IPS-15b (cell line): ENCODE results near the gene EGFL7.

ENCODE experiments used
- H3K27me3 ChIP-seq: one replicate; pipeline ENCODE4 v1.6.1; 2013; ENCODE audit warnings: low read length; ENCODE audit not compliant: control insufficient read depth, insufficient read depth
- H3K36me3 ChIP-seq: one replicate; pipeline ENCODE4 v1.6.1; 2013; ENCODE audit warnings: low read length; ENCODE audit not compliant: control insufficient read depth, insufficient read depth
- H3K4me1 ChIP-seq: one replicate; pipeline ENCODE4 v1.6.1; 2013; ENCODE audit warnings: mild to moderate bottlenecking, low read length; ENCODE audit not compliant: control insufficient read depth, insufficient read depth
- H3K4me3 ChIP-seq: one replicate; pipeline ENCODE4 v1.5.1; 2013; ENCODE audit warnings: low read depth, low read length
- H3K9ac ChIP-seq: one replicate; pipeline ENCODE4 v1.6.1; 2013; ENCODE audit warnings: low read depth, mild to moderate bottlenecking, low read length
- H3K9me3 ChIP-seq: one replicate; pipeline ENCODE4 v1.6.1; 2013; ENCODE audit warnings: mild to moderate bottlenecking, low read length; ENCODE audit not compliant: control insufficient read depth, insufficient read depth

Gene EGFL7

GRCh38 chr9:136659861-136660784, 2.6 kb upstream of the EGFL7 start:
- no peak overlapping the region for H3K4me3 ChIP-seq
- H3K9ac ChIP-seq = no peak overlapping the region
- no peaks in the 10 kb centered on the region for H3K4me1 ChIP-seq
- no peaks in the 10 kb centered on the region for H3K27me3 ChIP-seq
- no peaks in the 10 kb centered on the region for H3K9me3 ChIP-seq
- no peaks in the 10 kb centered on the region for H3K36me3 ChIP-seq

- no peaks in the 10 kb centered on the region for H3K36me3 ChIP-seq
- H3K9me3 ChIP-seq = no peaks in the 10 kb centered on the region
- H3K4me3 ChIP-seq = no peak overlapping the region
- no peaks in the 10 kb centered on the region for H3K27me3 ChIP-seq
- no peak overlapping the region for H3K9ac ChIP-seq
- no peaks in the 10 kb centered on the region for H3K4me1 ChIP-seq
These were observed 1.7 kb upstream of the EGFL7 start for GRCh38 chr9:136660971-136661550.

- no peaks in the 10 kb centered on the region for H3K36me3 ChIP-seq
- H3K9me3 ChIP-seq = no peaks in the 10 kb centered on the region
- H3K27me3 ChIP-seq = no peaks in the 10 kb centered on the region
- no peaks in the 10 kb centered on the region for H3K4me1 ChIP-seq
- H3K9ac ChIP-seq = no peak overlapping the region
- H3K4me3 ChIP-seq = no peak overlapping the region
These were observed 933 bp upstream of the EGFL7 start for GRCh38 chr9:136661641-136662325.

- no peaks in the 10 kb centered on the region for H3K9me3 ChIP-seq
- H3K4me3 ChIP-seq = no peak overlapping the region
- no peak overlapping the region for H3K9ac ChIP-seq
- no peaks in the 10 kb centered on the region for H3K36me3 ChIP-seq
- H3K4me1 ChIP-seq = no peaks in the 10 kb centered on the region
- H3K27me3 ChIP-seq = no peaks in the 10 kb centered on the region
These were observed 425 bp upstream of the EGFL7 start for GRCh38 chr9:136662326-136662655.

- no peaks in the 10 kb centered on the region for H3K4me1 ChIP-seq
- H3K9ac ChIP-seq = no peak overlapping the region
- H3K27me3 ChIP-seq = no peaks in the 10 kb centered on the region
- H3K36me3 ChIP-seq = no peaks in the 10 kb centered on the region
- no peaks in the 10 kb centered on the region for H3K9me3 ChIP-seq
- H3K4me3 ChIP-seq = no peak overlapping the region
These were observed 1.5 kb downstream of the EGFL7 start for GRCh38 chr9:136664000-136664915.

DNA sequence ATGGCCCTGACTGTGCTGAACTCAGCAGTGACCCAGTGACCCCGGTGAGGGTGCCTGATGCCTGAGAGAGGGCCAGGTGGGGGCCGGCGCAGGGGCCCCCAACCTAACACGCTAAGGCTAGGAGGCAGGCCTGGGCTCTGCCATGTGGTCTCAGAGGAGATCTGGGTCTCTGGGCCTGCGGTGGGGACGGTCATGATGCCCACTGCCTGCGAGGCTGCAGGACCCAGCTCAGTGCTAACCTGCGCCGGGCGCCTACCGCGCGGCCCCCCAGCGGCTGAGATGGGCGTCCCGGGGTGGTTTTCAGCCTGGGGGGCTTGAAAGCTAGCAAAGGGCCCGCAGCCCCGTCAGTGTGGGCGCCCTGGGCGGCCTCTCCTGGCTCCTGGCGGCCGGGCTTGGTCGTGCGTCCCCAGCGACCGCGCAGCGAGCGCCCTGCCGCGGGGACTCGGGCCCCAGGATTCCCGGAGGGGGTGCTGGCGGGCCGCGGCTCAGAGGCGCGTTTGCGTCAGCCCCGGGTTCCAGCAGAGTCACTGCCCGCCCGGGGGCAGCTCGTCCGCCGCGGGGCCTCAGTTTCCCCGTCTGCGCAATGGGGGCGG, 2.5 kb downstream of the EGFL7 start:
- H3K4me3 ChIP-seq = peak overlapping the region; percentile 37
- H3K27me3 ChIP-seq = no peaks in the 10 kb centered on the region
- H3K4me1 ChIP-seq = no peaks in the 10 kb centered on the region
- H3K36me3 ChIP-seq = peaks cover 2% of the 10 kb centered on the region
- H3K9ac ChIP-seq = peak overlapping the region; percentile 12
- no peaks in the 10 kb centered on the region for H3K9me3 ChIP-seq

- Histone ChIP-seq H3K36me3 (peaks cover 2% of the 10 kb centered on the region), H3K4me3 (no peak overlapping the region), H3K9ac (no peak overlapping the region), H3K27me3 (no peaks in the 10 kb centered on the region), H3K4me1 (no peaks in the 10 kb centered on the region), H3K9me3 (no peaks in the 10 kb centered on the region)
These were observed 3.1 kb downstream of the EGFL7 start for GRCh38 chr9:136665704-136666371.

GRCh38 chr9:136666372-136667213, 3.9 kb downstream of the EGFL7 start:
- H3K9ac ChIP-seq = no peak overlapping the region
- no peaks in the 10 kb centered on the region for H3K9me3 ChIP-seq
- no peaks in the 10 kb centered on the region for H3K4me1 ChIP-seq
- H3K27me3 ChIP-seq = no peaks in the 10 kb centered on the region
- H3K4me3 ChIP-seq = peak overlapping the region; percentile 22
- H3K36me3 ChIP-seq = peaks cover 2% of the 10 kb centered on the region

DNA sequence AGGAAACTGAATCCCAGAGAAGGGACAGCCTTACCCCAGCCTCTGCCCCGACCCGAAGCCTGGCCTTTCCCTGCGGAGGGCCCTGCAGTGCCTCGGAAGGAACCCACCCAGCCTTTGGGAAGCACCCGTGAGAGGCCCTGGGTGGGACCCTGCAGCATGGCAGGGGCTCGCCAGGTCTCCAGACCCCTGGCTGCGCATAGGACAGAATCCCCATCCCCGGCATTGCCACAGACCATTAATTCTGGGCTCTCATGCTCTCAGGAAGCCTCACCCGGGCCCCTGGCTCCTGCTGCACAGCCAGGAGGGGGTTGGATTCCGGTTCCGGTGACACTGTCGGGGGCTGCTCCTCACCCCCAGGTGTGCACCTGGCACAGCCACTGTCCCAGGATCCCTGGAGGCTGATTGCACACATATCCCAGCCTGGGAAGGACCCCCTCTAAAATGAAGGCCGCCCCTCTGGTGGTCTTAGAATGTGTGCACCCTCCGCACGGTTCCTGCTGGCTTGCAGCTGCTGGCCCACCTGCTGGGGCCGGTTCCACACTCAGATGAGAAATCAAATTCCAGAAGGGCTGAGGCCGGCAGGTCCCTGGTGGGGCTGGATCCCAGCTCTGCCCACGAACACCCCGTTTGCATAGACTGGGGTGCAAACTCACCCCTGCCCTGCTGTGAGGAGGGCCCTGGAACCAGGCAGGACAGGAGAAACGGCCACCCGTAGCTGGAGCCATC, 4.7 kb downstream of the EGFL7 start:
- H3K4me3 ChIP-seq = no peak overlapping the region
- H3K27me3 ChIP-seq = no peaks in the 10 kb centered on the region
- no peaks in the 10 kb centered on the region for H3K4me1 ChIP-seq
- no peaks in the 10 kb centered on the region for H3K9me3 ChIP-seq
- no peak overlapping the region for H3K9ac ChIP-seq
- peaks cover 2% of the 10 kb centered on the region for H3K36me3 ChIP-seq
